Measurements from ENCODE around the gene TMEM231.
"Not testable (repeated sequence)": the region's sequence is repeated elsewhere in the genome, so short reads cannot be mapped to it uniquely, and the experiment has no call there.

Gene TMEM231

DNA sequence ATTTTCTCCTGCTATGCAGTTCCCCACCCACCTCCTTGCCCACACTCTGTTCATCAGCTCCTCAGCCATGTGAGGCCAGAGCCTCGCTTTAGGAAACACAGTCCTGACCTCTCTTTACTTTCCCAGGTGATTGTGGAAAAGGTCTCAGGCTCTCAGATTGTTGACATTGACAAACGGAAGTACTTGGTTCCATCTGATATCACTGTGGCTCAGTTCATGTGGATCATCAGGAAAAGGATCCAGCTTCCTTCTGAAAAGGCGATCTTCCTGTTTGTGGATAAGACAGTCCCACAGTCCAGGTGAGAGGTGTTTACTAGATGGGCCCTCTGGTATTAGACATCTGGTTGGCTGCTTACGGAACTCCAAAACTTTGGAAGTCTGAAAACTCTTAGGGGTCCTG is 11.9 kb upstream of the TMEM231 start:
- no peak for DNase-seq

DNA sequence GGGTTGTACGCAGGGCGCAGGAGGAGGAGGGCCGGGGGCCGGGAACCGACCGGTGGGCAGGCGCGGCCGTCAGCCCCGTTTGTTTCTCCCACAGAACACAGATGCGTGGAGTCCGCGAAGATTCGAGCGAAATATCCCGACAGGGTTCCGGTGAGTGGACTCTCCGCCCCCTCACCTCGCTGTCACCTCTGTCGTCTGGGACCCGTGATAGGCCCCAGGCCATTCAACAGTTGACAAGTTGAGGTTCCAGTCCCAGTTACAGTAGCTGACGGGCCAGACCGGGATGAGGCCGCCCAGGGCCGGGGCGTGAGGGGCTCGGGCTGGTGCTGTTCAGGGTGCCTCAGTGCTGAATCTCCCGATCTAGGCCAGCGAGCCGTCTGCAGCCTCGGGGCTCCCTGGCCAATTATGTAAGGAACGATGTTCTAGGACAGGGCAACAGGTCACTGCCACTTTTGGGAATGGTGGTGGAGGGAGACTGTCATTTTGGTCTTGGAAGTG is 10.8 kb upstream of the TMEM231 start:
- peak in 3 of 51 donors; percentile 33 to 45 (median 40) for DNase-seq

DNA sequence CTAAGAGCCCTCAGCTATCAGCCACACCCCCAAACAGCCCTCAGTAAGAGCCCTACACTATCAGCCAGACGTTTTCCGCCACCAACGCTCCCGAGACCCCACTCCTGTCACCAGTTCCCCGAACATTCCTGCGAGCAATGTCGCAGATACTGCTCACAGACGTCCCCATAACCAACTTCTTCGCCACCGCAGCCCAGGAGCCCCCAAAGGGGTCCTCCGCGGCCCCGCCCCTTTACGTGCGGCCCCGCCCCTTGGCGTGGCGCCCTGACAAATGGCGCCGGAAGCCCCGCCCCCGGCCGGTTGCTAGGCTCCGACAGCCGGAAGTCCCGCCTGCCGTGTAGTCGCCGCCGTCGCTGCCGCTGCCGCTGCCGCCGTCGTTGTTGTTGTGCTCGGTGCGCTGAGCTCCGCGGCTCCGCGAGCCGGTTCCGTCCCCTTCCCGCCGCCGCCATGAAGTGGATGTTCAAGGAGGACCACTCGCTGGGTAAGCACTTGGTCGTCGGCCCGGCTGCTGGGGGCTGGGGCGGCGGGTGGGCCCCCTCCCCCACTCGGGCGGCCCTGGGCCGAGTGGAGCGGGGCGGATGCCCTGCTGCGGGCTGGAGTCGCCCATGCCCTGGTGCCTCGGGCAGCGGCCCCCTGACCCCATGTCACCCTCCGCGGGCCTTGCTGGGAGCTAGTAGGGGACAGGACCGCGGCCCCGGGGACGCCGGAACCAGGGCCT is 10.1 kb upstream of the TMEM231 start, which contains the start of gene GABARAPL2:
Gene GABARAPL2 (plus strand): TSS at position 340 of the 718 bp plus-strand sequence. CDS start 108 bp downstream, at position 448.
- DNase-seq = peak; percentile 31 to 90 (median 76)

DNA sequence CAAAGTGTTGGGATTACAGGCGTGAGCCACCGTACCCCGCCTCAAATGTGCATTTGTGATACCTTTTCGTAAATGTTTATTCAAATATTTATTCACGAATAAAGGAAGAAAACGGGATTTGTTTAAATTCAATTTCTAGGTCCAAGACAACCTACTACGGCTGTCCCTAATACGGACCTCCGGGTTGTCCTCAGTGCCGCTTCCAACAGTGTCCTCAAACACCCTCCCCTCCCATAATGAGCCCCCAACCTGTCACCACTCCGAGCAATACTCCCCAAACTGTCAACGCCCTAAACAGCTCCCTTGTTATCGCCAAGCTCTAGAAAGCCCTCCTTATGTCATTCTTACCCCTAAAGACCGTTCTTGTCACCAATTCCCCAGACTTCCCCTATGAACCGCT is 9.6 kb upstream of the TMEM231 start:
- no peak for DNase-seq

DNA sequence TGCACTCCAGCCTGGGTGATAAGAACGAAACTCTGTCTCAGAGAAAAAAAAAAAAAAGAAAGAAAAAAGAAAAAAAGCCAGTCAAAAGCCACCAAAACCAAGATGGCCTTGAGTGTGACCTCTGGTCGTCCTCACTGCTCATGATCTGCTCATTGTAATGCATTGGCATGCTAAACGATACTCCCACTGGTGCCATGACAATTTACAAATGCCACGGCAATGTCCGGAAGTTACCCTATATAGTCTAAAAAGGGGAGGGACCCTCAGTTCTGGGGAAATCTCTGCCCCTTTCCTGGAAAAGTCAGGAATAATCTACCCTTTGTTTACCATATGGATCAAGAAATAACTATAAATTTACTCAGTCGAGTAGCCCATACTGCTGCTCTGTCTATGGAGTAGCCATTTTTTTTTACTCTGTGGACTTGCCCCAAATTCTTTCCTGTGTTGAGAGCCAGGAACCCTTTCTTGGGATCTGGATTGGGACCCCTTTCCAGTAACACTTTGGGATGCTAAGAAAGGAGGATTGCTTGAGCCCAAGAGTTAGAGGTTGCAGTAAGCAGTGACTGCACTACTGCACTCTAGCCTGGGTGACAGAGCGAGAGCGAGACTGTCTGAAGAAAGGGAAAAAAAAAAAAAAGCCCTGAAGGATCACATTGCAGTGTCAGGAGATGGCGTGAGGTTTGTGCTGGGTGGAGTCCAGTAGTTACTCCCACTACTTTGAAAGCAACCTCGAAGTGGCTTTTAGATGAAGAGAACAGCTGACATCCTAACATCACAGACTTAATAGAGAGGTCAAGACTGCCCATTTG is 3.7 kb upstream of the TMEM231 start:
- DNase-seq = no peak

DNA sequence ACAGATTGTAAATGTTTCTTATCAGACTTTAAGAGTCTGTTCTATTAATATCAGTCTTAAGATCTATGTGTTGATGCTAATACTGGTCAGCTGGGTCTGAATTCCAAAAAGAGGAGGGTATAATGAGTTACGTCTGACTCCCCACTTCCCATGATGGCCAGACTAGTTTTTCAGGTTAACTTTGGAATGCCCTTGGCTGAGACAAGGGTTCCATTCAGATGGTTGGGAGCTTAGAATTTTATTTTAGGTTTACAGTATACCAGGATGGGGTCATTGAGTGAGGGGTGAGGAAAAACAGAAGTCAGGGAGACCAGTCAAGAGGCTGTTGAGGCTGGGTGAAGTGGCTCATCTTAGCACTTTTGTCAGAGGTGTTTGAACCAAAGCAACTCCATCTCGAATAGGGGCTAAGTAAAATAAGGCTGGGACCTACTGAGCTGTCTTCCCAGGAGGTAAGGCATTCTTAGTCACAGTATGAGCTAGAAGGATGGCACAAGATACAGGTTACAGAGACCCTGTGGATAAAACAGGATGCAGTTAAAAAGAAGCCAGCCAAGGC is 2.9 kb upstream of the TMEM231 start:
- no peak for DNase-seq

DNA sequence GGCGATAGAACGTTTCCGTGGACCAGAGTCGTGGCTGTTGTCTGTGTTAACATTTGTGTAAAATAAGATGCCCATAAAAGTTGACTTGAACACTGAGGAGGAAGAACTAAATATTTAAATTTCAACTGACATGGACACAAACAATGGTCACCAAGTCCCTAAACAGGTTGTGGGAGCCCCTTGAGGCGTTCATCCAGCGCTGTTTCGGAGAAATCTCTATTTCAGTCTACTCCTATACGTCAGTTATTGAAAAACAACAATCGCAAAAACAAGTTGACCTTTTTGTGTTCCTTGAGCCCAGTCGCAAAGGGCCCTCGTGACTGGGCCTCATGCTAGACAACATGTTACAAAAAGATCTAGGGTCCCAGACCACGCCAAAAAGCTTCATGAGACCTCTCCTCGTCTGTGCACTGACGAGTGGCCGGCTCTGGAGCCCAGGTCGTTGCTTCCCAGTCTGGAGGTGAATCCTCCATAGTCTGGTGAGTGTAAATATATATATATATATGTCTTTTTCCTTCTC is 439 bp upstream of the TMEM231 start:
- DNase-seq = peak in 3 of 51 donors; percentile 25 to 51 (median 48)

DNA sequence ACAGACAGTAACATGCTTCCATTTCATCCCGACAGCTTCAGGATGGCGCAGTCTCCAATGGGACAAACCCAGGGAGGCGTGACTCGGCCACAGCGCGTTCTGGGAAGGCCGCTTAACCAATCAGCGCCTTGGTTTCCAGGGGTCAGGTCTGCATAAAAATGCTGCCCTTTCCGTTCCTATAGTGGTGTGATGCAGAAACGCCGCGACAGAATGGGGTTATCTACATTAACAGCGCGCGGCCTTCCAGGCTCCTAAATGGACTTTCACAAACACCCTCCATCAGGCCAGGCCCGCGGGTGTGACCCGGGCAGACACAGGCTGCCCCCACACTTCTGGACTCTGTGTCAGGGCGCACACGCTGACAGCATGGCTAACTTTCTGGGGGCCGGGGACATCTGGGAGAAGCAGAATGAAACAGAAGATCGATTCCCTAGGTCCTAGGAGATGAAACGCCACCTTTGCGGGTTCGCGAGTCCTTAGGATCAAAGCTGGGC is 792 bp downstream of the TMEM231 start:
- peak; percentile 19 to 89 (median 77) for DNase-seq

DNA sequence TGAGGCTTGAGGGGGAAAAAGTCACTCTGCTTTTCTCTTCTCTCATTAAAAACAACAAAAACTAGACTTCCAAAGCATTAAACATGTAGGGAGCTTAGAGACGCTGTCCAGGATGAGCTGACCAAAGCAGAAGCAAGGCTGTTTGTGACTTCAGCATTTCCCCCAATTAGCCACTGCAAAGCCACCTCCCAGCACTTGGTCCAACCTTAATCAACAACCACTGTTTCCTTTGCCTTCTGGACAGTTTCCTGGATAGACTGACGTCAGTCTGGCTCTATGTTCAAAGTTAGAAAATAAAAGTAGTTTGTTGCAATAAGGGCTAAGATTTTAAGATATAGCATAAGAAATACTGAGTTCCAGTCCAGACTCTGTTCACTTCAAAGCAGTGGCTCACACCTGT is 3.1 kb downstream of the TMEM231 start:
- peak in 2 of 51 donors; percentile 18 to 21 for DNase-seq

DNA sequence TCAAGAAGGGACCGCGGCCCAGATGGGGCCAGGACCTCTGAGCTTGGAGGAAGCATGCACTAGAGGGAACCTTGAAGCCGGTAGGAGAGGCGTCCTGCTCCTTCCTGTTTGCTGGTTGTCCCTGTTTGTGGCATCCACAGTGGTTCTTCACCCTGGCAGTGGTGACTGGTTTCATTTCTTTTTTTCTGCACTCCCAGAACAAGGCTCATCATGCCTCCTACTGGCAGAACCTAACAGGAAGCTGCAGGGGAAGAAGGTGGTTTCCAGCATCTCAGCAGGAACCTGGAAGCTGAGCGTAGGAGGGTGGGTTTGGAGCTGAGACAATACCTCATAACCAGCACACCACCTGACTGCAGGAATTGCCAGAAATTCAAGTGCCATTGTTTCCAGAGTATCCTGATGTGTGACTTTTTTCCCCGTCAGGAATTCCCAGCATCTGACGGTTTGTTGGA is 5.8 kb downstream of the TMEM231 start:
- DNase-seq = peak in 32 of 51 donors; percentile 8 to 63 (median 38)

DNA sequence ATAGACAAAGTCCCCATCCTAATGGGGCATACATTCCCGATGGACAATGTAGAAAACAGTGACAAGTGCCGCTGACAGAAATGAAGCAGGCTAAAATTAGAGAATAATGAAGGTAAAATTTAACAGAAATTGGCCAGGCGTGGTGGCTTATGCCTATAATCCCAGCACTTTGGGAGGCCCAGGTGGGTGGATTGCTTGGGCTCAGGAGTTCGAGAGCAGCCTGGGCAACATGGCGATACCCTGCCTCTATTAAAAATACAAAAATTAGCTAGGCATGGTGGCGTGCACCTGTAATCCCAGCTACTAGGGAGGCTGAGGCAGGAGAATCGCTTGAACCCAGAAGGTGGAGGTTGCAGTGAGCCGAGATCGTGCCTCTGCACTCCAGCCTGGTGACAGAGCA is 7.6 kb downstream of the TMEM231 start:
- not testable (repeated sequence) for DNase-seq

DNA sequence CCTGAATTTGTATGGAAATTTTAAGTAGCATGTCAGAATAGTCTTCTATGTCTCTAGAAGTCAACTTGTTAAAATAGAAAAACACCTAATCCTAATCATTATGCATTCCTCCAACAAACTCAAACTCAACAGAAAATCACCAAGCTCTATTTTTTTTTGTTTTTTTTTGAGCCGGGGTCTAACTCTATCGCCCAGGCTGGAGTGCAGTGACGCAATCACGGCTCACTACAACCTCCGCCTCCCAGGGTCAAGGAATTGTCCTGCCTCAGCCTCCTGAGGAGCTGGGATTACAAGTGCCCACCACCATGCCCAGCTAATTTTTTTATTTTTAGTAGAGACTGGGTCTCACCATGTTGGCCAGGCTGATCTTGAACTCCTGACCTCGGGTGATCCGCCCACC is 9.8 kb downstream of the TMEM231 start:
- DNase-seq = no peak

DNA sequence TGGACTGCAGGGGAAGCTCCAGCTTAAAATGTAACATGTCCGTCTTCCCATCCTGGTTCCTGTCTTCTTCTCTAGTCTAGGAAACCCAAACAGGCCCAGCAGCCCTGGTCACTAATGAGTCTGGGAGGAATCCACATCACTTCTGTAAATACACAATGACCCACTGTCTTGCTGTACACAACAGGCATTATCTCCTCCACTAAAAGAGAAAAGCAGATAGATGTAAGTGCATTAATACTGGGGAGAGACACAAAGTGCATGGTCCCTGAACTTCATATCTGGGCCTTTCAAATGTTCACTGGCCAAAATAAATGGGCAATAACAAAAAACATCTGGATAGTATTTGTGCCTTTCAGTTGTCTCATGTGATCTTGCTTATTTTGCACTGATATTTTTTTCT is 10.2 kb downstream of the TMEM231 start:
- DNase-seq = not testable (repeated sequence)

DNA sequence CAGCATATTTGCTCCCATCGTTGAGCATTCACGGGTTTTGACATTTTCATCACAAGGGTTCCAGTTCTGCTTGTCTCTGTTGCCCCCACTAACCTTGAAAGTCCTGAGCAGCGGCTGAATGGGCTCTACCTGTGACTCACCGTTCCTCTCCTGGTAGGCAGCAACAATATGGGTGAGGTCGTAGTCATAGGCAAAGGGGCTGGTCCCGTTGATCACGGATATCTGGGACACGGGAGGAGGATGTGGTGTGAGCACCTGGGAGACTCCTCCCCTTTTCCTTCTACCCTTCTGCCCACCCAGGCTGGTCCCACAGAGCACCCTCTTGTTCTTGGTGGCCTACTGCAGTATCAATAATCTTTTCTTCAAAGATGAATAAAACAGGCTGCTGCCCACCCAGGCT is 13.6 kb downstream of the TMEM231 start:
- not testable (repeated sequence) for DNase-seq

DNA sequence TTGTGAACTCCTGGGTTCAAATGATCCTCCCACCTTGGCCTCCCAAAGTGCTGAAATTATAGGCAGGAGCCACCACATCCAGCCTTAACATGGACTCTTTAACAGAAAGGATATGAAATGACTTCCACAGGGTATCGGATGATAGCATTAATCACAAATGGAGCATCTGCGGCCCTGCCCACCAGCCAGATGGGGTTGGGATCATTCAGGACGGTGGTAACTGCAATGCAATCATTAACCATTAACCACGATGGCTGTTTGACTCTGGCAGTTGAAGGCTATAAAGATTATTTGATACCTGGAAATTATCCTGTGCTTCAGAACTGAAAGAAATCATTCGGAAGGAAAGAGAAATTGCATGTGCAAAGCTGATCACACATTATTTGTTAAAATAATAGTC is 14.8 kb downstream of the TMEM231 start:
- DNase-seq = no peak

DNA sequence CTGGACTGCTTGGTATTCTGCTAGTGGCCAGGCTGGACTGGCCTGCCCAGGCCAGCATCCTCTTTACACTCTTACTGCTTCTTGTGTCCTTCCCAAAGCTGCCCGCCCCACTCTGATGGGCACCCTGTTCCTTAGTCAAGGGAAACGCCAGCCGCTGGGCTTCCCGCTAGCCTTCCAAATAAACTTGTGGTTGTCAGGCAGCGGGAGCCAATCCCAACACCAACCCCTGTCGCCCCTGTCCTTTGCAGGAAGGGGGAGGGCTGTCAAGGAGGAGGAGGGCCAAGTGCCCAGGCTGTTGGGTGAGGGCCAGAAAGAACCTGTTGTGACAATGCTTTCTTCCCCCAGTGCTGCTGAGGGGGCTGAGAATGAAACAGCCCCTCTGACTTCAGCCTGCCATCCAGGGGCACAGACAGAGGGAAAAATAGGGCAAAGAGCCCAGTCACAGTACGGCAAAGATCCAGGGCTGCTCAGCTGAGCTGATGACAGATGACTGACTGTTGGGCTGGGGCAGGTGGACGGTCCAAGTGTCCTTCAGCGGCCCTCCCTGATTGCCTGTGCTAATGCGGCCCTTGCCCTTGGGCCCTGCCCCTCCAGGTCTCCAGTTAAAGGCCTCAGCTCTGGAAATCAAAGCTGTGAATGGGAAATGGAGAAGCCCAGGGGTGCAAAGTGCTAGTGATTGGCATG is 17.0 kb downstream of the TMEM231 start:
- DNase-seq = peak in 25 of 51 donors; percentile 2 to 57 (median 25)

DNA sequence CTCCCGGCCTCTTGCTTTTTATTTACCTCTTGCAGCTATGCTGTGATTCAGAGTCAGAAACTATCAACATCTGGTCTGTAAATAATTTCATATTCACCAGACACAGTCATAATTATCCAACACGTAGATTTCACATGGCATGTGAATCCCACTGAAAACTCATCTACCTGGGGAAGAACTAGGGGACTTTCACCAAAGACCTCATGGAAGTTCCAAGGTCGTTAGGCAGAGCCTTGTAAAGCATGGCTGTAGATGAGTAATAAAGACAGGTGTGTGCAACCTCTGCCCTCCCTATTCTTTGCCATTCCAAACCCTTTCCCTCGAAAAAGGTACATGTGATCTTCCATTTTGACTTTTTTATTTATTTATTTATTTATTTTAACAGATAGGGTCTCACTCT is 18.3 kb downstream of the TMEM231 start:
- no peak for DNase-seq

DNA sequence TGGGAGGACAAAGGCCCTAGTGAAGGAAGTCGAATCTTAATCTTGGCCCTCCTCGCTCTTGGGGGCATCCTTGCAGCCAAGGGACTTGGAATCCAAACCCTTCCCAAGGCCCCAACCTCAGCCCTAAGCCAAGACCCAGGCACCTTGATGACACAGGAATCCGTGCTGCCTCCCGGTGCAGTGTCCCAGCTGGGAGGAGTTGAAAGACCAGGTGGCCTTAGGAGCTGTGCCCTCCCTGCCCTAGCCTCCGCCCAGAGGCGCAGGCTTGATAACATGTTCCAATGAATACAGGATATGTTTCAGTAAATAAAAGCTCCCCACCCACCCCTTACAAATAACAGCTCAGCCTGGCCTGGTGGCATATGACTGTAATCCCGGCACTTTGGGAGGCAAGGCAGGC is 20.2 kb downstream of the TMEM231 start, which contains the start of gene CHST5:
Gene CHST5 (minus strand): TSS at position 208 of the 400 bp plus-strand sequence. CDS start 5,724 bp downstream, outside the sequence.
- no peak for DNase-seq

DNA sequence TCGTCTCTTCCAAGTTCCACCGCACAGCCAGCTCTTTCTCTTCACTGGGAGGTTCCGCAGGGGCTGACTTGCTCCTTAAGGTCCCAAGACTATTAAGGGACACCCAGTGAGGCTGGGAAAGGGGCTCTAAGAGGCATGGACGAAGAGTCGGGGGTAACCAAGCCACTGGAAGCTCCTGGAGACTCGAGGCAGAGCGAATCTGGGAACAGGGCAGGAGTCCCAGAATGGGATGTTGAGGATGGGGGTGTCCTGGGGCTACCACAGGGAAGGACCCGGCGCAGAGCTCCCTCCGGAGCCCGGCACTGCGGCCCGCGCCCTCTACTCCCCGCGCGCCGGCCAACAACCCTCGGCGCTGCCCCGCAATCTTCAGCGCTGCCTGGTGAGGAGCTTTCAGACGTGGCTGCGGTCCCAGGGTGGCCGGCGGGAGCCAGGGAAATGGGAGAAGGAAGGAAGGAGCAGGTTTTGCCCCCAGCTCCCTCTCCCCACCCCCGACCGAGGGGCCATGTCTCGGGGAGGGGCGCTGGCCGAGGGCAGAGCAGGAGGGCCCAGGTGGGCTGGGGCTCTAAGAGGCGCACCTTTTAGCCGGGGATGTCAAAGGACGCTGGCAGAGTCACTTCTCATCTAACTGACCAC is 20.7 kb downstream of the TMEM231 start:
- no peak for DNase-seq

DNA sequence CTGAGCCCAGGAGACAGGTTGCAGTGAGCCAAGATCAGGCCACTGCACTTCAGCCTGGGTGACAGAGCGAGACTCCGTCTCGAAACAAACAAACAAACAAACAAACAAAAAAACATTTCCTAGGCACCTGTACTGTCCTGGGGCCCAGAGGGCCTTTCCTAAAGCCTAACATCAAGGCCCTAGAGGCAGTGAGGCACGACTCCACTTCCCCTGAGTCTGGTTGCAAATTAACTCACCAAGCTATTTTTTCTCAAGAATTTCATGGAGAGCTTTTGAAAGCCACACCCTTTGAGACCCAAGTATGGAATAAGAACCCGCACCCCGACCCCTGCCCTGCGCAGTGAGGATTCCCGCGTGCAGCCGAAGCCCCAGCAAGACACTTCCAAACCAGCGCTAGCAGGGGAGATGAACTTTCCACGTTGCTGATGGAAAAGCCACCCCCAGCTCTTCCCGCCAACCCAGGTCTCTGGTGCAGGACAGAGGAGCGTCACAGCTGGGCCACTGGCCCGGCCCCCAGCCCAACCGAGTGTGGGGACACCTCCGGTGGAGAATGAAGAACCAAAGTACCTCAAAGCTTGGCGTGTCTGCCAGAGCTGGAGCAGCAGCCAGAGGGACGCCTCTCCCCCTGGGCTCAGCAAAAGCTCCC is 21.4 kb downstream of the TMEM231 start:
- no peak for DNase-seq
